Ovary (tissue), 3 donors: ENCODE results near the gene TNNT3.

Source experiments
- EP300 ChIP-seq: sonication (generic); formaldehyde crosslinking; IDR thresholded peaks from one replicate; pipeline ENCODE4 v1.6.1; 2017; ENCODE audit warnings: antibody characterized with exemption
- TF ChIP-seq, protein P1 (sequence below), 3 donors: fragments of 450-650 bp in 2 of 3; fragments of 200-600 bp in 1 of 3; IDR thresholded peaks; one replicate each; pipeline versions ENCODE4 v1.5.1 to v1.8.0; 2016 to 2022; ENCODE audit warnings: antibody characterized with exemption in 3 of 3, mild to moderate bottlenecking in 1 of 3
- donor health status: DM: no; HTN: no; CAD: no.

DNA sequence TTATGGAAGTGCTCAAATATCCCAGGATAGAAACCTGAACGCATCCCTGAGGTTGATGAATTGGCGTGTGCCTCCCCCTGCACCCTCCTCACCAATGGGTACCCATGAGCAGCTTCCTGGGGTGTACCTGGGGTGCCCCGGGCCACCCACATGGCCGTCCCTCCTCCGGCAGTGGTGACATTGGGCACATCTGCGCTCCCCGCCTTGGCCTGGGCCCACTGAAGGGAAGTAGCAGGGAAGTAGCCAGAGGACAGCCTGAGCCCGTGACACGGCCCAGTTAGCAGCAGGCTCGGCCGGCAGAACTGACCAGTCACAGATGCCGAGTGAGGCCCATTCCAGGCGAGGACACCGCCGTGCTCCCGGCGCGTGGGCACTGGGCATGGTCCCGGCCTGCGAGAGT lies 44.4 kb downstream of the TNNT3 start:
- TF ChIP-seq, protein P1, sequence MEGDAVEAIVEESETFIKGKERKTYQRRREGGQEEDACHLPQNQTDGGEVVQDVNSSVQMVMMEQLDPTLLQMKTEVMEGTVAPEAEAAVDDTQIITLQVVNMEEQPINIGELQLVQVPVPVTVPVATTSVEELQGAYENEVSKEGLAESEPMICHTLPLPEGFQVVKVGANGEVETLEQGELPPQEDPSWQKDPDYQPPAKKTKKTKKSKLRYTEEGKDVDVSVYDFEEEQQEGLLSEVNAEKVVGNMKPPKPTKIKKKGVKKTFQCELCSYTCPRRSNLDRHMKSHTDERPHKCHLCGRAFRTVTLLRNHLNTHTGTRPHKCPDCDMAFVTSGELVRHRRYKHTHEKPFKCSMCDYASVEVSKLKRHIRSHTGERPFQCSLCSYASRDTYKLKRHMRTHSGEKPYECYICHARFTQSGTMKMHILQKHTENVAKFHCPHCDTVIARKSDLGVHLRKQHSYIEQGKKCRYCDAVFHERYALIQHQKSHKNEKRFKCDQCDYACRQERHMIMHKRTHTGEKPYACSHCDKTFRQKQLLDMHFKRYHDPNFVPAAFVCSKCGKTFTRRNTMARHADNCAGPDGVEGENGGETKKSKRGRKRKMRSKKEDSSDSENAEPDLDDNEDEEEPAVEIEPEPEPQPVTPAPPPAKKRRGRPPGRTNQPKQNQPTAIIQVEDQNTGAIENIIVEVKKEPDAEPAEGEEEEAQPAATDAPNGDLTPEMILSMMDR (IDR thresholded peaks at IDR 0.05), result no peak
- no peak for TF ChIP-seq EP300
